DMS53 (cell line): ENCODE measurements around the gene RELL2.

Experiments used
- DNase-seq: peaks from one replicate; lab custom pipeline; 2025; lab: John Stamatoyannopoulos, UW

RELL2 gene

DNA sequence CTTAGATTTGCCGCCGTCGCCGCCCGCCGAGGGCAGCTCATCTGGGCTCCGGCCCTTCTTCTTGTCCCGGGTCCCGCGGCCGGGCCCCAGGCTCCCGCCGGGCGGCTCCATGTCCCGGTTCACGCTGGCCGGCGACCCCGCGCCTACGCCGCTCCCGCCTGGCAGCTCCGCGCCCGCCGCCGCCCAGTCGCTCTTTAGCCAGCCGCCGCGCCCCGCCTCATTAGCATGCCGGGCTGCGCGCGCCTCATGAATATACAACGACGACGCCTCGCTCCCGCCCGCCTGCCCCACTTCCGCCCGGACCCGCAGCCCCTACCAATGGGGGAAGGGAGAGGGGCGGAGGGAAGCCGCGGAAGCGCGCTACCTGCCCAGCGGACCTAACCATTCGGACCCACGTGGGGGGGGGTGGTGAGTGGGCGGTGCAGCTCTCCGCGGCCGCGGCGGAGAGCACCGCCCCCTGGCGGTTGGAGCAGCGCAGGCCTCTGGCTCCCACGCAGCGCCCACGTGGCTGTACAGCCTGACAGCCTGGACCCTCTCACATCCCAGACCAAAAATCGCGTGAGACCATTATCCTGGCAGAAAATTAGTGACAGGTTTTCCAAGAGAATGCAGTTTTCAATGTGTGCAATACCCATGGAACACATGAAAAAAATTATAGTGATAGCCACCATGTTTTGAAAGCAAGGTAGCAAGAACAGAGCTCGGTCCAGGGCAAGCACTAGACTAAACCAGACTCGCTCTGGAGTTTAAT, 17.8 kb upstream of the RELL2 start, which contains the start of gene DIAPH1:
Gene DIAPH1 (minus strand): TSS at position 197 of the 751 bp plus-strand sequence. CDS start 86 bp downstream, at position 111.
- DNase-seq: peak; percentile 99

DNA sequence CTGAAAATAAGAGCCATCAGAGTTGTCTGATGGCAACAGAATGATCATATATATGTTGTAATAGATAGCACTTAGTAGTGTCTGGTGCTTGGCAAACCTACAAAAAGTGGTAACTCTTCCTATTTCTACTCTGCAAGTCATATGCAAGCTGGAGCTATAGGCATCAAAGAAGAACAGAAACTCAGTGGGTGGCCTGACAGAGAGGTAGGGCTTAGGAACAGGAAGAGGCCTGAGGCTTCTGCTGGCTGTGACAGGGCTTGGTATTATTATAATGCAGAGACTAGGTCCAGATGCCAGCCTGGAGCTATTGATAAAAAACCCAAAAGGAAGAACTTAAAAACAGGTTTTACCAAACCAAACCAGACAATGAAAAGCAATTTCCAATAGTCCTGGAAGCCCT, 13.6 kb upstream of the RELL2 start:
- no peak for DNase-seq

DNA sequence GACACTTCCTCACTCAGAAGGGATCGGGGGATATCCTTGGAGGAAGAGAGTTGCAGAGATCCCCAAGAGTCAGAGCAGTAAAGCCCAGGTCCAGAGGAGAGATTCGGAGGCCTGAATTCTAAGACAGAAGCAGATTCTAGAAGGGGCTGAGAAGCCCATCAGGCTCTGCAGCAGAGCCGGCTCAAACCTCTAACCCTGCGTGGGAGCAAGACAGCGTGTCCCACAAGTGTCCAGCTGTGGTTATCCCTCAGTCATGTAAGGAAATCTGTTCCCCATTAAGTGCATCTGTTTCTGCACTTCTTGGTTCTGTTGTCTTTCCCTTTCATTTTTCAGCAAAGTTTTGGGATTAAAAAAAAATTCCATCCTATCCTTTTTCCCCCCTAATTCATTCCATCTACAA, 13.2 kb upstream of the RELL2 start:
- DNase-seq: no peak

DNA sequence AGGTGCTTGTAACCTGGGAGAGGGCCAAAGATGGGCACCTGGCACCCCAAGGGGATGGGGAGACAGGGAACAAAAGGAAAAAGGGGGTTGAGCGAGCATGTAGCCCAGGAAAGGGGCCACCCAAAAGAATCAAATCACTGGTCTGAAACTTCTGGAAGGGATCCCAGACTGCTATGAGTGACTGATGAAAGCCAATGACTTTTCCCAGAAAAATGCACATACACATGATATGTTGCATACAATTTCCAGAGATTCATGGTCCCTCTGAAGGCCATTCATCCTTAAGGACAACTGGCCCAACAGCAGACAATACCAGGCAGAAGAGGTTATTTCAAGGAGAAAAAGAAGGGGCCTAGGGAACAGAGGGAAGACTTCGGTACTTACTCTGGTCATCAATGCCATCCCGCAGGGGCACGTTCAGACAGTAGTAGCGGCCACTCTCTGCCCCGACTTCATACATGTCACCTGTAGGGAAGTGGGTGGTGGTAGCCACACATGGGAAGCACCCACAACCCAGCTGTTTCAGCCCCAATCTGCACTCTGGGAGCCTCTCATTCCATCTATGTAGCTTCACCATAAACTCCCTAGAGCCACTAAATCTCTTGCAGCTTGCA, 8.5 kb upstream of the RELL2 start:
- no peak for DNase-seq

DNA sequence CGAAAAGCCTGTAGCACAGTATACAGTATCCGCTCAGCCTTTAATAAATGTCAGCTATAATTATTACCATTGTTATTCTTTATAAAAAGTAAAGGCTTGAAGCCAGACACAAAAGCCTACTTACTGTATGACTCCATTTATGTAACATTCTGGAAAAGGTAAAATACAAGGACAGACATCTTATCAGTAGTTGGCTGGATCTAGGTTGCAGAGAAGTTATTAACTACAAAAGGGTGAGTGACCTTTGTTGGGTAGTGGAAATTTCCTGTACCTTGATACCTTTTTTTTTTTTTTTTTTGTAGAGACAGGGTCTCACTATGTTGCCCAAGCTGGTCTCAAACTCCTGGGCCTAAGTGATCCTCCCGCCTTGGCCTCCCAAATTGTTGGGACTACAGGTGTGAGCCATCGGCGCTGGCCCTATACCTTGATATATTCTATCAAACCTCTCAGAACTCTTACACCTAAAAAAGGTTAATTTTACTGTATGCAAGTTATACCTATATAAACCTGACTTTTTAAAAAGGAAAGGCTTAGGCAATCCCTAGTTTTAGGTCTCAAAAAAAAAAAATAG, 6.1 kb upstream of the RELL2 start:
- DNase-seq: no peak

DNA sequence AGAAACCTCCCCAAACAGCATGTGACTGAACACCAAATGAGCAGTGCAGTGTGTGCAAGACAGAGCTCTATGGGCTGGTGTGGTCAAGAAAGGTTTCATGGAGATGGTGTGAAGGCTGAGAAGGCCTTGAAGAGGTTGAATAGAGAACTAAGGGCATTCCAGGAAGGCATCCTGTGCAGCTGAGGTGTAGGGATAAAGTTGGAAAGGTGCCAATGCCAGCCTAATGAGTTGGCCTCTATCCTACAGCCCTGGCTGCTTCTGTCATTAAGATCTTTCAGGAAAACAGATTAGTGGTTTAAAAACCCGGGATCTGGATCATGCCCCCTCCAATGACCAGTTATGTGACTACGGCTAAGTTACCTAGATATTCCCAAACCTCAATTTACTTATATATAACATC, 4.1 kb upstream of the RELL2 start:
- peak; percentile 21 for DNase-seq

DNA sequence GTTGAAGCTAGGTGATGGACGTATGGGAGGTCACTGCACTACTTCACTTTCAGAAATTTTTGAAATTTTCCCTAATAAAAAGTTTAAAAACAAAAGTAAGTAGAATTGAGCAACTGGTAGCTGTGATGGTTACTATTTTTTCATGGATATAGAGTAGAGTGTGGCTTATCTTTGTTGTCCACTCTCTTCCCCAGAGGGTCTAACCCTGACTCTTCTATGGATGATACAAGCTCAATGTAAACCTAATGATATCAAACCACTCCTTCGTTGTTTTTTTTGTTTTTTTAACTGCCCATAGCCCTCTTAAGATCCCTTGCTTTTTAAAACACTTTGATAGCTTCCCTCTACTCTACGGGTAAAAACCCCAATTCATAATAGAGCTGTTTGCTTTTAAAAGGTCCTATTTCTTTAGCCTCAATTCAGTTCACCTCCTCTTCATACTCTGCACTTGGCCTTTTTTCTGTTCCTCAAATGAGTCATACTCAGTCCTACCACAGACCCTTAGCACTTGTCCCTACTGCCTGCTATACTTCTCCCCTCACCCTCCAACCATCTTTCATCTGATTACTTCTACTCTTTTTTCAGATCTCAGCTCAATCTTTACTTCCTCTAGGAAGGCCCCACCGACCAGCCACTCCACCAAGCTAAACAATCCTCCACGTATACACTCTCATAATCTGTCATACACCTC, 2.8 kb upstream of the RELL2 start:
- no peak for DNase-seq

DNA sequence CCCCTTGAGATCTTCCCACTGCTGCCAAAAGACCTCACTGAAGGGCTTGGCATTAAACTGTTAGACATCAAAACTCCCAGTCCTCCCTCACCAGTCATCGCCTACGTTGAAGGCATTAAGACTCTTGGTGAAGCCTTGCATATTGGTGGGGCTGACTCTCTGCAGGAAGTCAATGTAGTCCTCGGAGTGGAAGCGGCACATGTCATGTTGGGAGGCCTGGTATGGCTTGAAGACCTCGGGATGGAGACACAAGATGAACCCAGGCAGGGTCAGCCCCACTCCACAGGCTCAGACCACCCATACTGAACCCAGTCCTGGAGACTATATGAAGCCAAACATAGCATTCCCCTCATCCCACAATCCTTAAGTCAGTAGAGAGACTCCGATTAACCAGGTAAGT, 2.1 kb upstream of the RELL2 start:
- no peak for DNase-seq

DNA sequence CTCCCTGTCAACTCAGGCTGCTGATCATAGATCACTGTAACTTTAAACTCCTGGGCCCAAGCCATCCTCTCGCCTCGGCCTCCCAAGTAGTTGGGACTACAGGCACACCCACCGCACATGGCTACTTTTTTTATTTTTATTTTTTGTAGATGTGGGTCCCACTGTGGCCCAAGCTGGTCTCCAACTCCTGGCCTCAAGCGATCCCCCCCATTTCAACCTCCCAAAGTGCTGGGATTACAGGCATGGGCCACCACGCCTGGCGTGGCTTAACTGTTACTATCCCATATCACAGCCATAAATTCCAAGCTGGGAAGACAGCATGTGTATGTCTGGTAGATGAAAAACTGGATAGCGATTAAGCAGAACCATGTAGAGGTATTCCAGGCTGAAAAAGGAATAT, 1.2 kb upstream of the RELL2 start:
- no peak for DNase-seq

DNA sequence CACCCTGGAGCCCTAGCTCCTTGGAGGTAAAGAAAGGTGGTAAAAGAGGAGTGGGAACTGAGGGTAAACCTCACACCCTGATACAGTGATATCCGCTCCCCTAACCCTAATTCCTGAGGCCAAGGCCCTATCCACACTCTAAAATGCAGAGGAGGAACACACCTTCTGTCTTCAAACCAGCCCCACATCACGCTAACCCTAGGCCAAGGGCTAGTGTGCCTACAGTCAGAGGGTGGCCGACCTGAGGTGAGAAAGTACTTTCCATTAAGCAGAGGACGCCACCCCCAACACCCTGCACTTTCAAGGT, 738 bp upstream of the RELL2 start:
- no peak for DNase-seq

DNA sequence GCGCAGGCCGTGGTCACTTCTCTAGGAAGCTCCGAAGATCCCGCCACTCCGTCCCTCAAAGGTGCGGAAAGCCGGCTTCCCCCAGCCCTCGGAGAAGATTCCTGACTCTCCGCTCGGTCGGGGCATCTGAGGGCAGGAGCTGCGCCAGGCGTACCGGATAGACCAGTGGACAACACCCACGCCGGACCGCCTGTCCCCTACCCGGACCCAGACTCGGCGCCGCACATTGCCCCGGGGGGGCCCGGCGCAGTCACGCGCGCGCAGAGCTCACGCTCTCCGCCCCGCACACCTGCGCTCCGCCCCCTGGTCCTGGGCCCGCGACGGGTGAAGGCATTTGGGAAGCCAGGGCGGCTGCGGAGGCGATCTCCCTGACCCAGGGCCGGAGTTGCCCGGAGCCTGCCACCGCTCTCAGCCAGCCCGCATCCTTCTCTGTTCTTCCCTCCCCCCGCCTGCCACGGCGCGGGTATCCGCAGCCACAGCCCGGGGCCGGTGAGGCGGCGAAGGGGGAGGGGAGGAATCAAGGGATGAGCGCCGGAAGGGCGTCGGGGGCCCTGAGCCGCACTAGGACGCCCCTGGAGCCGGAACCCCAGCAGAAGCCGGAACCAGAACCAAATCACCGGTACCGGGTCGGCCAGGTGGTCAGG, 448 bp downstream of the RELL2 start:
- peak; percentile 87 for DNase-seq

DNA sequence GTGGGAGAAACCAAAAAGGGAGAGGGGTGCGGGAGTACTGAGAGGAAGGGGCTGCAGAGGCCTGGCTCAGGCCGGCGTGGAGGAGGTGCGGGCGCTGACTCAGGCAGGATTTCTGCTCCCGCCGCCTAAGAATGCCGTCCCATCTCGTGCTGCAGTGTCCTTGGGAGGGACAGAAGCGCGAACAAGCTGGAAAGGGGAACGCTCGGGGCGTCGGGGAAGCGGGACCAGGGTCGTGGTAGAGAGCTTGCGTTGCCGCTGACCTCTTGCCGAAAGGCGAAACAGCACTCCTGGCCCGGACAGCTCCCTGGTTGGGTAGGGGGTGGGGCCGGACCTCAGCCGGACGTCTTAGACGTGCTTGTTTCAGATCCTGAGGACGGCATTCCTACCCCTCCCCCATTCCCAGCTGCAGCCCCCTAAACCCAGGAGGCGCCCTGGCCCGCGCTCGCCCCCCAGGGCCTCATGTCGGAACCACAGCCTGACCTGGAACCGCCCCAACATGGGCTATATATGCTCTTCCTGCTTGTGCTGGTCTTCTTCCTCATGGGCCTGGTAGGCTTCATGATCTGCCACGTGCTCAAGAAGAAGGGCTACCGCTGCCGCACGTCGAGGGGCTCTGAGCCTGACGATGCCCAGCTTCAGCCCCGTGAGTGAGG, 1.1 kb downstream of the RELL2 start:
- peak; percentile 81 for DNase-seq

DNA sequence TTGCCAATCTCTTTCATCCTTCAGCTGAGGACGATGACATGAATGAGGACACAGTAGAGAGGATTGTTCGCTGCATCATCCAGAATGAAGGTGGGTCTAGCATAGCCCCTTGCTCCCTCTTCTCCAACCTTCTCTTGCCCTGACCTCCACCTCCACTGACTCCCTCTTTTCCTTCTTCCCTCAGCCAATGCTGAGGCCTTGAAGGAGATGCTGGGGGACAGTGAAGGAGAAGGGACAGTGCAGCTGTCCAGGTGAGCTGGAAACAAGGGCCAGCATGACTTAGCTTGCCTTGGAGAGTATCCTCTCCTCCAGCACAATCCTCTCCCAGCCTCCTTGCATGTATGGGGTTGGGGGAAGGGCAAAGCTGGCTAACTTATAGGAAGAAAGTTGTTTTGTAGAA, 2.0 kb downstream of the RELL2 start:
- no peak for DNase-seq

DNA sequence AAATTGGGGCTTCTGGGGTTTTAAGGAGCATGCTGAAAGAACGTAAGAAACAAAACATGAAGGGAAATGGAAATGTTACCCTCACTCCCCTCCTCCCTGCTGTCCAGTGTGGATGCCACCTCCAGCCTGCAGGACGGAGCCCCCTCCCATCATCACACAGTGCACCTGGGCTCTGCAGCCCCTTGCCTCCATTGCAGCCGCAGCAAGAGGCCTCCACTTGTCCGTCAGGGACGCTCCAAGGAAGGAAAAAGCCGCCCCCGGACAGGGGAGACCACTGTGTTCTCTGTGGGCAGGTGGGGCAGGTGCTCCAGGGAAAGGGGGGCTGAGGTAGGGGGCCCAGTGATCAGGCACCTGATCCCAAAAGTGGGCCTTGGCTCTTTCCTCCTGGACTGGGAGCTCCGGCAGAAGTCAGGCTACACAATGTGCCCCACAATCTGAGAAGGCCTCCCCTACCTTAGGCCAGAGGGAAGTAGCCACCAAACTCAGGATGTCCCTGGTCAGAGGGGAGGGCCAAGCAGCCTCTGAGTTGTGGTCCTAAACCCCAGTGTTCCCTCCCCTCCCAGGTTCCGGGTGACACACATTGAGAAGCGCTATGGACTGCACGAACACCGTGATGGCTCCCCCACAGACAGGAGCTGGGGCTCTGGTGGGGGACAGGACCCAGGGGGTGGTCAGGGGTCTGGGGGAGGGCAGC, 2.7 kb downstream of the RELL2 start:
- no peak for DNase-seq

DNA sequence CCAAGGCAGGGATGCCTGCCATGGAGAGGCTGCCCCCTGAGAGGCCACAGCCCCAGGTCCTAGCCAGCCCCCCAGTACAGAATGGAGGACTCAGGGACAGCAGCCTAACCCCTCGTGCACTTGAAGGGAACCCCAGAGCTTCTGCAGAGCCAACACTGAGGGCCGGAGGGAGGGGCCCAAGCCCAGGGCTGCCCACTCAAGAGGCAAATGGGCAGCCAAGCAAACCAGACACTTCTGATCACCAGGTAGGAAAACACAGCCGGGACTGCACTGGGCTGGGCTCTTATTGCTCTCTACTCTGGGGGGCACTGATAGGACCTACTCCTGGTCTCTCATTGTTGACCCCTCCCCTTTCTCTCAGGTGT, 3.2 kb downstream of the RELL2 start:
- DNase-seq: no peak

DNA sequence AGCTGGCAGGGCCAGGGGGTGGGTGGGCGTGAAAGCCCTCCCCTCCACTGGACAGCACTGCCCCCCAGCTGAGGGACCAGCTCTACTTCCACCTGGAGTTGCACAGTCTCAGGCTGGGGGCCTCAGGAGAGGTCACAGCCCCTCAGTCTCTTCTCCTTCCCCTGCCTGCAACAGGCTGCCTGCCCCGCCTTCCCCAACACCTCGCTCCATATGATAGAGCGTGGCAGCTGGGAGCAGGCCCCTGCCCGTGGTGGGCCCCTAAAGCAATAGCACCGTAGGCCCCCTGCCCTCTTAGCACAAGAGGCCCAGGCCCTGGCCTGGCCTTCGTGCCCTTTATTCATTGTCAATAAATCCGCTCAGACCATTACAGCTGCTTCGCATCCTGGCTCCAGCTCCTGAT, 3.9 kb downstream of the RELL2 start:
- no peak for DNase-seq

DNA sequence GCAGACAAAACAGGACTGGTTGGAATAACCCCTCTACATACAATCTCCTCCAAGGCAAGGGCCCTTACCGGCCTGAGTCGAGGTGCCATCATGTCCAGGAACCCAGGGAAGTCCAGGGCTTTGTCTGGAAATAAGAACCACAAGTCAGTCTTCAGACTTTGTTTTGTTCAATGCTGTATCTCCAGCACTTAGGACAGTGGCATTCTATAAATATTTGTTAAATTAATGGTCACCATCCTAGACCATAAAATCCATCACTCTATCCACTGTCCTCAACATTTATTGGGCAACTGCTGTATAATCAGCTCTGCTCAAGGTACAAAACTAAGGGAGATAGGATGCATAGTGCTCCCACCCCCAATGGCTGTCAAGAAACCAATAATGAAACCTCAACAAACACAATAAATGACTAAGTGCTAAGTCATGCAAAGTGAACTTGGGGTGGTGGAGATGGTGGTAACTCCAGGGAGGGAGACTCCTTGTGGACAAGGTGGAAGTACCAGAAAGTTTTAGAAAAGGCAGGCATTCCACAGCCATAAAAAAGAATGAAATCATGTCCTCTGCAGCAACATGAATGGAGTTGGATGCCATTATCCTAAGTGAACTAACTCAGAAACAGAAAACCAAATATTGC, 5.0 kb downstream of the RELL2 start:
- peak; percentile 18 for DNase-seq

DNA sequence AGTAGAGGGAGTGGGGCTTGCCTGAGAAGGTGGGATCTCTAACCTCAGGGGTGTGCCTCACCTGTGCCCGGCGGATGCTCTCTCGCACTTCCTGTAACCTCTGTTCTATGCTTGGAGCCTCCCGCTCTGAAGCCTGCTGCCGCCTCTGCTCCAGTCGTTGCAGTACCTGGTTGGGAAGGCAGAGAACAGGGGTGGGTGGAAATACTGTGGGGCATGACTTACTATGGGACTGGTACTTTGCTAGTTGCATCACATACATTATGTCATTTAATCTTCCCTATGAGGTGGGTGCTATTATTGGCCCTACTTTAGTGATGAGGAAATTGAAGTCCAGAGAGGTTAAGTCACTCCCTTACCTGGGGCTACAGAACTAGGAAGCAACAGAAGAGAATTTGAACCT, 9.2 kb downstream of the RELL2 start:
- no peak for DNase-seq

DNA sequence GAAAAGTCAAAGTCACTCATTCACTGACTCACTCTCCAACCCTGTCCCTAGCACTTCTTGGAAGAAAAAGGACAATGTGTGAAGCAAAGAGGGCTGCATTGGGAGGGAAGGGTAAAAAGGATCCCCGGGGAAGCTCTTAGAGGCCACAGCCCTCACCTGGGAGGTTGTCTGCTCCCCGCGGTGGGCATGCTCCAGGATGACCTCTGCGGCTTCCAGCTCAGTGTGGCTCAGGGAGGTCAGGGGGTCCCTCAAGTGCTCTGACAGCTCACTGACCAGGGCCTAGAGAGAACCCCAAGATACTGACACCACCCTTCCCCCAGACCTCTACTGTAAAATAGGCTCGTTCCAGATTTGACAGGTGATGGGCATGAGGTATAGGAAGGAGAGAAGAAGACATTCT, 10.4 kb downstream of the RELL2 start:
- DNase-seq: no peak

DNA sequence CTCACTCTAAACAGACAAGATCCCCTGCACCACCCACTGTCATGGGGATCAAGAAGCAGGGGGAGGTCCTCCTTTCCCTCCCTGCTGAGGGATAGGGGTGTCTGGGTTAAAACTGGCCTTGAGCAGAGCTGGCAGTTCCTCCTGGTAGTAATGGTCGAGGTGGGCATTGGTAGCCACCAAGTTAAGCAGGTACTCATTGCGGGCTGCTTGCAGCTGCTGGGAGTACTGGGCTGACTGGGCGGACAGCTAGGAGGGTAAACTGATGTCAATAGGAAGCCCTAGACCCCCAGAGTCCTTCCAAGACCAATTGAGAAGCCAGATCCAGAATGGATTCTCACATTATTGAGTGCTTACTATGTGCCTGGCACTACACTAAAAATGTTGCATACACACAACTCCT, 11.1 kb downstream of the RELL2 start:
- no peak for DNase-seq

DNA sequence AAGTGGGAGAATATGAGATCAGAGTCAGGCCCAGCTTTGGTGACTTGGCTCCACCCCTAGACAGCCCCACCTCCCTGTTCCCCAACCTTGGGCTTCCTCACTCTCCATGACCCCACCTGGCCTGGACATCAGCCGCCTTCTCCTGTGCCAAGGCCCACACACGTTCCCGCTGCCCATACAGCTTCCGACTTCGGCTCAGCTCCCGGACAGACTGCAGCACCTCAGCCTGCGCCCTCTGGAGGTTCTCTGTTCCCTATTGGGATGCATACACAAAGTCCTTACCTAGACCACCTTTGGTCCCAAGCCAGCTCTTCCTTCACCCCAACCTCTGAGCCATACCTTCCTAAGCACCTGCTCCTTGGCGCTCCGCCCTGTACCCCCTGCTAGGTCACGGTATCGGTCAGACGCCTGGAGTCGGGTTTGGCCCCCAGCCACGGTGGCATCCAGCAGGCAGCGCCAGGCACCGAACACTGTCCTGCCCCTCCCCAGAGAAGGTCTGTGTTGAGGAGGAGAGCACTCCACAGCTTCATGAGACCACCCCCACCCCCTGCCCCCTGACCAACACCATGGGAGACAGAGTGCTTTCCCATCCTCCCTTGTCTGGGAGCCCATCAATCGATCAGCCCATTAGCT, 12.4 kb downstream of the RELL2 start:
- DNase-seq: no peak
